Thymus (tissue), 11 donors: Measurements from ENCODE around the gene RASAL2. TPM values are rescaled to one million over a fixed set of nuclear protein-coding genes. Genes with fewer than 3 reads are reported as not detected.
A peak's percentile ranks its signal among the peaks of the same experiment; 100 is the strongest.

Source experiments
- DNase-seq, 9 donors: peaks; one replicate each; pipeline ENCODE4 v3.0.0-alpha.2; 2013; ENCODE audit warnings: low spot score in 9 of 9, low read depth in 6 of 9, missing footprints in 1 of 9
- H3K27ac ChIP-seq, 2 donors: one replicate each; pipeline ENCODE4 v1.5.1; 2013; ENCODE audit warnings: control low read depth in 1 of 2, low read depth in 1 of 2, low read length in 1 of 2, mild to moderate bottlenecking in 1 of 2, moderate library complexity in 1 of 2
- H3K27me3 ChIP-seq, 2 donors: one replicate each; pipeline ENCODE4 v1.5.1; 2013; ENCODE audit warnings: low read length in 1 of 2; ENCODE audit not compliant: control insufficient read depth in 2 of 2, insufficient read depth in 1 of 2
- H3K36me3 ChIP-seq, 2 donors: one replicate each; pipeline ENCODE4 v1.5.1; 2013; ENCODE audit warnings: low read length in 1 of 2, mild to moderate bottlenecking in 1 of 2, moderate library complexity in 1 of 2; ENCODE audit not compliant: control insufficient read depth in 2 of 2, insufficient read depth in 2 of 2
- H3K4me1 ChIP-seq, 2 donors: one replicate each; pipeline ENCODE4 v1.5.1; 2013; ENCODE audit warnings: low read length in 2 of 2; ENCODE audit not compliant: control insufficient read depth in 2 of 2, insufficient read depth in 2 of 2
- H3K4me3 ChIP-seq, 2 donors: one replicate each; pipeline ENCODE4 v1.5.1; 2013; ENCODE audit warnings: low read length in 2 of 2, control low read depth in 1 of 2, mild to moderate bottlenecking in 1 of 2
- H3K9me3 ChIP-seq, 2 donors: one replicate each; pipeline ENCODE4 v1.5.1; 2013; ENCODE audit warnings: low read length in 1 of 2, mild to moderate bottlenecking in 1 of 2; ENCODE audit not compliant: control insufficient read depth in 2 of 2, insufficient read depth in 1 of 2
- WGBS: extraction: QIAGEN DNeasy Blood & Tissue Kit; methylation state at CpG from one replicate; pipeline ENCODE4 v1.1.7; 2013; 5-methylcytosine and 5-hydroxymethylcytosine counted together
- polyA plus RNA-seq: library from polyadenylated mRNA; stranded (reverse); fragments of 200-250 nt; gene quantifications from one replicate; pipeline ENCODE4 v1.2.3, GENCODE V29; 2013
- total RNA-seq: library from RNA; stranded (reverse); fragments of 120-200 nt; gene quantifications from one replicate; pipeline ENCODE4 v1.2.4, GENCODE V29; 2013
- donor health status: healthy.

RASAL2 gene
- total and polyA plus RNA-seq, 2 donors, result 1.9 to 2.6 TPM

DNA sequence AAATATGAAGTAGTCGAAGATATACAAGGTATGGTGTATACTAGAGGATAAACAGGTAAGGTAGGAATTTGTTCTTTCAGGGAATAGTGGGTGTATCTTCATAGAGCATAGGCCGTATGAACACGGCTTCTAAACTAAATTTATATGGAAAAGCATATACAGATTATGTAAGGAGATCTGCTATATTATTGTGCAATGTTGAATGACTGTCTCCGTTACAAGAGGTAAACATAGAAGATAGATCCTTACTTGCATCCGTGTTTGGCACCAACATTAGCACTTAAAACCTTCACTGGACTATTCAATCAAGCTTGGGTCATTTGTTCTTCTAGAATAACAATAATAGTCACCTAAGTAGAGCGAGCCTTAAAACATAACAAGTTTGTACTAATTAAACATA, 357.0 kb downstream of the RASAL2 start:
- WGBS, result 93% methylated on average over 6 of the region's 6 CpGs
- Histone ChIP-seq H3K9me3 (no peaks in the 10 kb centered on the region), H3K4me1 (no peaks in the 10 kb centered on the region), H3K4me3 (no peak overlapping the region), H3K27ac (no peak overlapping the region), H3K27me3 (no peaks in the 10 kb centered on the region), H3K36me3 (no peaks in the 10 kb centered on the region)
- no peak for DNase-seq

DNA sequence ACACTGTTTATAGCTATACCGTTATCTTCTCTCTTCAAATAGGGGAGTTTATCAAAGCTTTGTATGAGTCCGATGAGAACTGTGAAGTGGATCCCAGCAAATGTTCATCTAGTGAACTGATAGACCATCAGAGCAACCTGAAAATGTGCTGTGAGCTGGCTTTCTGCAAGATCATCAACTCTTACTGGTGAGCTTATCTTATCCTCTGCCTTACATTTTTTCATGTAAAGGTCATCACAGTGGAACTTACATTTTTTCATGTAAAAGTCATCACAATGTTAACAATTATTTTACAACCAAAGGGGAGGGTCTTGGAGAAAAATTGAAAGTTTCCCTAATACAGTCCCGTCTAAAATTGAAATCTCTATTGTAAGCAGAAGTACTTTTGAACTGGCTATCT, 357.6 kb downstream of the RASAL2 start:
- no peaks in the 10 kb centered on the region for H3K36me3 ChIP-seq
- H3K4me3 ChIP-seq, result no peak overlapping the region
- no peak for DNase-seq
- H3K4me1 ChIP-seq, result no peaks in the 10 kb centered on the region
- 98% methylated on average over 3 of the region's 3 CpGs for whole genome bisulfite sequencing
- H3K27me3 ChIP-seq, result no peaks in the 10 kb centered on the region
- no peak overlapping the region for H3K27ac ChIP-seq
- H3K9me3 ChIP-seq, result no peaks in the 10 kb centered on the region

DNA sequence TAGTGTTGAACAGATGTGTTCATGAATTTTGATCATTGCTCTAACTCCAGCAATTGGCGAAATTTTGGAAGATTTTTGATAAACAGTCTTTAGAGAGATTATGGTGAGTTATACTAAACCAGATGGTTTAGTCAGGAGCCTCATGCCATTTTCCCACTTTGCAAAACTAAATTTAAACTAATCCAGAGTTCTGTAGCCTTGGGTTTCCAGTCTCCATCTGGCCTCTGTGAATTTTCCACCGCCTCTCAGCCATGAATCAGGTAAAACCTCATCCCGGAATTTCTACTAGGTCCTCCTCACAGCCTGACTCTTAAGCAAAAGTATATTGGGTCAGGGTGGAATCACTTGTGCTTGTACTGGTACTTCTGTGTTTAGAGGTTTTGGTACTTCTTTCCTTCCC, 358.1 kb downstream of the RASAL2 start:
- H3K4me1 ChIP-seq, result no peaks in the 10 kb centered on the region
- WGBS, result 97% methylated on average over 3 of the region's 3 CpGs
- no peak overlapping the region for H3K4me3 ChIP-seq
- H3K9me3 ChIP-seq, result no peaks in the 10 kb centered on the region
- no peaks in the 10 kb centered on the region for H3K36me3 ChIP-seq
- H3K27me3 ChIP-seq, result no peaks in the 10 kb centered on the region
- DNase-seq, result no peak
- no peak overlapping the region for H3K27ac ChIP-seq

DNA sequence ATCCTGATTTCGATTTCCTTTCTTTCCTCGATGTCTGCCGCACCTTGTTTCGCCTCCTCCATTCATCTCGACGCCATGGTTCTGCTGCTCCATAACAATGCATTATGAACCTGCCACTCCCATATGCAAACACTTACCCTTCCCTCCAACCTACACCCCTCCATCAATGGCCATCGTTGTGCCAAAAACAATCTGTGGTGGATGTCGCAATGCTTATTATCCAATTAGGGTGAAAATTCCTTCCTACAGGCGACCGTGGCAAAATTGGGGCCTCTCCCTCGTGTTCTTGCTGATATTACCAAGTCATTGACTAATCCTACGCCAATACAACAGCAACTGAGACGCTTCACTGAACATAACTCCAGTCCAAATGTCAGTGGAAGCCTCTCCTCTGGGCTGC, 362.6 kb downstream of the RASAL2 start:
- H3K27ac ChIP-seq, result no peak overlapping the region
- no peaks in the 10 kb centered on the region for H3K36me3 ChIP-seq
- no peaks in the 10 kb centered on the region for H3K27me3 ChIP-seq
- DNase-seq, result no peak
- WGBS, result 94% methylated on average over 13 of the region's 13 CpGs
- no peaks in the 10 kb centered on the region for H3K4me1 ChIP-seq
- no peaks in the 10 kb centered on the region for H3K9me3 ChIP-seq
- no peak overlapping the region for H3K4me3 ChIP-seq

DNA sequence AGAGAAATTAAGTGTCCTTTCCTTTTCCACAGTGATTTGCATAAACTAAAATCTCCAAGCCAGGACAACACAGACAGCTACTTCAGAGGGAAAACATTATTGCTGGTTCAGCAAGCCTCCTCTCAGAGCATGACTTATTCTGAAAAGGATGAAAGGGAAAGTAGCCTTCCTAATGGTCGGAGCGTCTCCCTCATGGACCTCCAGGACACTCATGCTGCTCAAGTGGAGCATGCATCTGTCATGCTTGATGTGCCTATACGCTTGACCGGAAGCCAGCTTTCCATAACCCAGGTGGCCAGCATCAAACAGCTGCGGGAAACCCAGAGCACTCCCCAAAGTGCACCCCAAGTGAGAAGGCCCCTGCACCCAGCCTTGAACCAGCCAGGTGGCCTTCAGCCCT, 363.7 kb downstream of the RASAL2 start:
- H3K4me1 ChIP-seq, result no peaks in the 10 kb centered on the region
- no peaks in the 10 kb centered on the region for H3K36me3 ChIP-seq
- DNase-seq, result peak in 1 of 9 donors; percentile 2
- no peak overlapping the region for H3K27ac ChIP-seq
- no peak overlapping the region for H3K4me3 ChIP-seq
- H3K9me3 ChIP-seq, result no peaks in the 10 kb centered on the region
- 95% methylated on average over 5 of the region's 5 CpGs for WGBS
- no peaks in the 10 kb centered on the region for H3K27me3 ChIP-seq

- Histone ChIP-seq H3K27me3 (no peaks in the 10 kb centered on the region), H3K36me3 (no peaks in the 10 kb centered on the region), H3K9me3 (no peaks in the 10 kb centered on the region), H3K4me3 (no peak overlapping the region), H3K27ac (no peak overlapping the region), H3K4me1 (no peaks in the 10 kb centered on the region)
- 97% methylated on average over 12 of the region's 12 CpGs for WGBS
- DNase-seq, result no peak
These were observed 364.3 kb downstream of the RASAL2 start for GRCh38 chr1:178458203-178458602.

GRCh38 chr1:178461104-178461503, 367.2 kb downstream of the RASAL2 start:
- WGBS, result 93% methylated on average over 2 of the region's 2 CpGs
- Histone ChIP-seq H3K4me1 (no peaks in the 10 kb centered on the region), H3K9me3 (no peaks in the 10 kb centered on the region), H3K4me3 (no peak overlapping the region), H3K27me3 (no peaks in the 10 kb centered on the region), H3K36me3 (no peaks in the 10 kb centered on the region), H3K27ac (no peak overlapping the region)
- DNase-seq, result no peak

DNA sequence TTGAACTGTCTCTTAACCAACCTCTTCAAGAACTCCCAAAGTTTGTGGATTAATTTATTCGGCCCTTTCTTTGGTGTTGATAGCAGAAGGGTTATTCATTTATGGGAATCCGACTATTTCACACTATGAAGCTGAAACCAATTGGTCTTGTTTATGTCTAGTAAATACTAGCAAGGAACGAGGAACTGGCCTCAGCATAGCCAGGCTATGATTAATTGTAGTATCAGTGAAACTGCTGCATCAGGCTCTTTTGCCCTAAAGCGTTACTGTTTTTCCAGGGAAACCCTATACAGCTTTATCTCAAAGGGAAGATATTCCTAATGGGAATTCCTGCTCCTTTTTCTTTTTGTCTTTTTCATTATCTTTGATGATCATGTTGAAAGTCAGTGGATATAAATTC, 367.8 kb downstream of the RASAL2 start:
- DNase-seq, result no peak
- Histone ChIP-seq H3K4me1 (no peaks in the 10 kb centered on the region), H3K27me3 (no peaks in the 10 kb centered on the region), H3K4me3 (no peak overlapping the region), H3K27ac (no peak overlapping the region), H3K36me3 (no peaks in the 10 kb centered on the region), H3K9me3 (no peaks in the 10 kb centered on the region)
- WGBS, result 97% methylated on average over 4 of the region's 4 CpGs

DNA sequence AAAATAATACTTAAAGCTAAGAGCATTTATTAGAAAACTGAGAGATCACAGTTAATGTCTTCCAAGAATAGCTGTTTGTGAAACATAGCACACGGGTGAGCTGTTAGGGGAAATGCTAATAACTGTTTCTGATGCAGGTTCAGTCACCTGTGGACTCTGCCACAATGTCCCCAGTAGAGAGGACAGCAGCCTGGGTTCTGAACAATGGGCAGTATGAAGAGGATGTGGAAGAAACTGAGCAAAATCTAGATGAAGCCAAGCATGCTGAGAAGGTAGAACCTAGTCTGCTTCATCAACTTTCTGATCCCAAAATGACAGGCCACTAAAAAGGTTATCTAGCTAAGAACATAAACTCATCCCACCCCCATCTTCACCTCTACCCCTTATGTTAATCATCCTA, 370.2 kb downstream of the RASAL2 start:
- Histone ChIP-seq H3K36me3 (no peaks in the 10 kb centered on the region), H3K4me1 (no peaks in the 10 kb centered on the region), H3K27me3 (no peaks in the 10 kb centered on the region), H3K4me3 (no peak overlapping the region), H3K9me3 (no peaks in the 10 kb centered on the region), H3K27ac (no peak overlapping the region)
- 94% methylated on average over 1 of the region's 1 CpG for WGBS
- no peak for DNase-seq

GRCh38 chr1:178464566-178464965, 370.7 kb downstream of the RASAL2 start:
- no peaks in the 10 kb centered on the region for H3K4me1 ChIP-seq
- H3K27ac ChIP-seq, result no peak overlapping the region
- DNase-seq, result no peak

More at GRCh38 chr1:178464566-178464965, 370.7 kb downstream of the RASAL2 start:
- Histone ChIP-seq H3K4me3 (no peak overlapping the region), H3K36me3 (no peaks in the 10 kb centered on the region), H3K9me3 (no peaks in the 10 kb centered on the region), H3K27me3 (no peaks in the 10 kb centered on the region)
